Stimulated activated effector memory CD8-positive, alpha-beta T cell treated with anti-CD3 and anti-CD28 coated beads, Interleukin-12 subunit alpha, Interleukin-12 subunit beta, amount 100 ng/mL, for 72 hours (primary cell): Measurements from ENCODE around the gene DHRS2.
A peak's percentile ranks its signal among the peaks of the same experiment; 100 is the strongest.
"Not testable (repeated sequence)": the region's sequence is repeated elsewhere in the genome, so short reads cannot be mapped to it uniquely, and the experiment has no call there.

Experiments
- ATAC-seq: fragments of 150-1000 bp; cut with Tn5 transposase; 2 replicates; pipeline ENCODE4 v1.10.0; 2021
- DNase-seq, 2 donors: peaks; one replicate each; pipeline ENCODE4 v3.0.0; 2021 to 2022; ENCODE audit warnings: low spot score in 2 of 2
- H3K27ac Mint-ChIP-seq: one replicate; pipeline ENCODE4 v1.8.0; 2022; ENCODE audit warnings: mild to moderate bottlenecking, mixed read lengths
- H3K36me3 Mint-ChIP-seq: one replicate; pipeline ENCODE4 v1.8.0; 2022; ENCODE audit warnings: mild to moderate bottlenecking, mixed read lengths
- H3K4me1 Mint-ChIP-seq: one replicate; pipeline ENCODE4 v1.8.0; 2022; ENCODE audit warnings: mixed read lengths
- H3K4me3 Mint-ChIP-seq: one replicate; pipeline ENCODE4 v1.8.0; 2022; ENCODE audit warnings: mild to moderate bottlenecking, mixed read lengths
- H3K9me3 Mint-ChIP-seq: one replicate; pipeline ENCODE4 v1.8.0; 2022; ENCODE audit warnings: mixed read lengths

DHRS2 gene

DNA sequence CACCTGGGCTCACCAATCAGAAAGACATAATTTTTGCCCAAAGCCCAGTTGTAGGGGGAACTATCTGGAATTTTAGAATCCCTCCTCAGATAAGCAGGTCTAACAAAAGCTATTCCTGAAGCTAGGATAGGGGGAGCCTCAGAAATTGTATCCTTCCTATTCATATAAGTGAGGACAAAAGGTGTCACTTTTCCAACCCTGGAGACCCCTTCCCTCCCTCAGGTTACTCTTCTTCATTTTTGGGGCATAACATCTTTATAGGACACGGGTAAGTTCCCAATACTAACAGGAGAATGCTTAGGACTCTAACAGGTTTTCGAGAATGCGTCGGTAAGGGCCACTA lies 1.1 kb downstream of the DHRS2 start:
- not testable (repeated sequence) for H3K4me1 Mint-ChIP-seq, ATAC-seq, H3K27ac Mint-ChIP-seq, H3K36me3 Mint-ChIP-seq, DNase-seq, H3K9me3 Mint-ChIP-seq, H3K4me3 Mint-ChIP-seq

GRCh38 chr14:23637655-23638413 lies 1.7 kb downstream of the DHRS2 start:
- H3K36me3 Mint-ChIP-seq, H3K4me1 Mint-ChIP-seq, H3K9me3 Mint-ChIP-seq, DNase-seq, H3K4me3 Mint-ChIP-seq, ATAC-seq, H3K27ac Mint-ChIP-seq: not testable (repeated sequence)

- no peak overlapping the region for H3K4me3 Mint-ChIP-seq
- no peaks in the 10 kb centered on the region for H3K9me3 Mint-ChIP-seq
- DNase-seq (no peak), ATAC-seq (peak; percentile 60)
- peaks cover under 1% of the 10 kb centered on the region for H3K4me1 Mint-ChIP-seq
- H3K27ac Mint-ChIP-seq = peak overlapping the region; percentile 56
- no peaks in the 10 kb centered on the region for H3K36me3 Mint-ChIP-seq
Observed at GRCh38 chr14:23638414-23639047, 2.4 kb downstream of the DHRS2 start.

- ATAC-seq = no peak
- no peaks in the 10 kb centered on the region for H3K36me3 Mint-ChIP-seq
Observed at GRCh38 chr14:23639048-23639890, 3.1 kb downstream of the DHRS2 start.

DNA sequence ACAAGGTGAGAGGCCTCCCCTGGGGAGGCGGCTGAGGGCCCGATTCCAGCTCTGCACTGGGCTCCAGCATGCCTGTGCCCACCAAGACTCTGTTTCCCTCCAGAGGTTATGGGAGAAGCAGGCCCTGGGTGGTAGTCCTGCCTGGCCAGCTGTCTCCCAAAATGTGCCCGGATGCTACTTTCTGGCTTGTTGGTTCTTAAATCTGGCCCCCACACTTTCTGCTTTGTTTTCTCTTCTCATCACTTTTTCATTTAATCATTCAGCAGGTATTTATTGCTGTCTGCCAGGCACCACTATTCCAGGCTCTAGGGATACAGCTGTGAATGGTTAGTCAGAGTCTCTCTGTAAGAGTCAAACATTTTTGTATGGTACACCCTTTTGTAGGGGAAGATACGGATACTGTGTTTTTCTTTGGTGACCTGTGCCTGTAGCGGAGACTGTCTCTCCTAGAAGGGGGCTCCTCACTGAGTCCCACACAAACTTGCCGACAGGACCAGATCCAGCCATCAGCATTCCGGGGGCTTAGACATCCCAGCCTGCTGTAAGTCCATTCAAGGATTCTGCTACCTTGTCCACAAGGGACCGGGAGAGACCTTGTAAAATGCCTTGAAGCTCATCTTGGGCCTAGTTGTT lies 3.8 kb downstream of the DHRS2 start:
- Mint-ChIP-seq H3K36me3 (no peaks in the 10 kb centered on the region), H3K4me3 (no peak overlapping the region), H3K9me3 (no peaks in the 10 kb centered on the region), H3K27ac (no peak overlapping the region), H3K4me1 (peaks cover 3% of the 10 kb centered on the region)
- ATAC-seq = no peak
- DNase-seq = no peak

More at GRCh38 chr14:23639048-23639890, 3.1 kb downstream of the DHRS2 start:
- Mint-ChIP-seq H3K27ac (peak overlapping the region; percentile 56), H3K4me3 (no peak overlapping the region), H3K9me3 (no peaks in the 10 kb centered on the region), H3K4me1 (no peaks in the 10 kb centered on the region)
- DNase-seq = no peak

- Mint-ChIP-seq H3K27ac (no peak overlapping the region), H3K4me3 (no peak overlapping the region), H3K4me1 (peaks cover 9% of the 10 kb centered on the region), H3K36me3 (no peaks in the 10 kb centered on the region), H3K9me3 (no peaks in the 10 kb centered on the region)
- ATAC-seq (no peak), DNase-seq (no peak)
Observed at GRCh38 chr14:23640524-23641141, 4.5 kb downstream of the DHRS2 start.

DNA sequence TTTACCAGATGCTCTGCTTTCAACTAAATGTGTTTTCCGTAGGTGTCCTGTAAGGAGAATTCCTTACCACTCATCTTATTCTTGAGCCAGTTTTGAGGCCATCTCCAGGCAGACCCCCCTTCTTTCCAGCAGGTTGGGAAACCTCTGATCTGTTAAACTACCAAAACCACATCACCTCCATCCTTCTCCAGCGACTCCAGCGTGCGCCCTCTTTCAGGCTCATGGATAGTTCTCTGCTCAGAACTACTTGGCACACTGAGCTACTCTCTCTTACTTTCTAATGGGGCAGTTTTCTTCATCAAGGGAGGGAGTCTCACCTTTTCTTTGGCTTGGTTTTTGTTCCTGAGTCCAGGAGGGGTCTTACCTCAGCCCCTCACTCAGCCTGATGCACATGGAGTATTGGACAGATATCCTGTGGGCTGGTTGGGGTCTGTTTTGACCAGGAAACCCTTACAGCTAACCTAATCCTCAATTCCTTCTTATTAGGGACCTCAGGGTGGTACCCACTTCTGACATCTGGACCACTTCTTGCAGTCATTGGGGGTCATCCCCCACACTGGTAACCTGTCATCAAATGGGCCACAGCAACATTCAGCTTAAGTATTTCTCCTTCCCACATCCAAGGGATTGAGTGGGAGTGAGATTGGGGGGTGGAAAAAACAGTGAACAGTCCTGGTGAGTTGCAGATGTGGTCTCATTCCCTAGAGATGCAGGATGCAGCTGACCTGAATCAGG lies 5.2 kb downstream of the DHRS2 start:
- no peak for DNase-seq
- Mint-ChIP-seq H3K4me3 (no peak overlapping the region), H3K27ac (no peak overlapping the region), H3K36me3 (peaks cover 3% of the 10 kb centered on the region), H3K4me1 (peaks cover 16% of the 10 kb centered on the region), H3K9me3 (no peaks in the 10 kb centered on the region)
- ATAC-seq = no peak

DNA sequence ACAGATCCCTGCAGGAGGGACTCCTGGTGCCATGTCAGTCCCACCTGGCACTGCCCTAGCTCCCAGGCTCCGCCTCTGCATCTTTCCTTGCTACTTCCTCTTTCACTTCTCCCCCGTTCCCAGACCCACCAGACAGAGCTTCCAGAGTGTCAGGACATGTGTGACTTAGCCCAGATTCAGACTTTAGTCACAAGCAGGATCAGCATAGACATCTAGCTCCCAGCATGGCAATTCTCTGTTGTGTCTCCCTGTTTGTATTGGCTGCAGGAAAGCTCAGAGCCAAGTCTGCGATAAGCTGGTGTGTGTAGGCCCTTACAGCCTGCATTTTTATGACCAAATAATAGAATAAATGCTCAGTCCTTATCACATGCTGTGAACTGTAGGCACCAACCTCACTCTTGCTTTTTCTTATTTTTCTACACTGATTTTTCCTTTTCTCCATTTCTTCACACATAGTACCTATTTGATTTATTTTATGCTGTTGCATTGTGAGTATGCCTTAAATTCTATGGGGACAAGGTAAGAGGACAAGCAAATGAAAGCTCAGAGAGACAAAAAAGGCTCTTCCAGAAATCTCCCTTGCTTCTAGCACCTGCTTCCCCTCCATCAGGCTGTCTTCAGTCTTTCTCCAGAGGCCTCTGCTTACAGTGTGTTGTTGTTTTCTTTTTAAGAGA lies 5.9 kb downstream of the DHRS2 start:
- H3K27ac Mint-ChIP-seq = no peak overlapping the region
- DNase-seq = no peak
- ATAC-seq = no peak
- no peaks in the 10 kb centered on the region for H3K9me3 Mint-ChIP-seq
- peaks cover 23% of the 10 kb centered on the region for H3K4me1 Mint-ChIP-seq
- no peak overlapping the region for H3K4me3 Mint-ChIP-seq
- H3K36me3 Mint-ChIP-seq = peaks cover 8% of the 10 kb centered on the region

DNA sequence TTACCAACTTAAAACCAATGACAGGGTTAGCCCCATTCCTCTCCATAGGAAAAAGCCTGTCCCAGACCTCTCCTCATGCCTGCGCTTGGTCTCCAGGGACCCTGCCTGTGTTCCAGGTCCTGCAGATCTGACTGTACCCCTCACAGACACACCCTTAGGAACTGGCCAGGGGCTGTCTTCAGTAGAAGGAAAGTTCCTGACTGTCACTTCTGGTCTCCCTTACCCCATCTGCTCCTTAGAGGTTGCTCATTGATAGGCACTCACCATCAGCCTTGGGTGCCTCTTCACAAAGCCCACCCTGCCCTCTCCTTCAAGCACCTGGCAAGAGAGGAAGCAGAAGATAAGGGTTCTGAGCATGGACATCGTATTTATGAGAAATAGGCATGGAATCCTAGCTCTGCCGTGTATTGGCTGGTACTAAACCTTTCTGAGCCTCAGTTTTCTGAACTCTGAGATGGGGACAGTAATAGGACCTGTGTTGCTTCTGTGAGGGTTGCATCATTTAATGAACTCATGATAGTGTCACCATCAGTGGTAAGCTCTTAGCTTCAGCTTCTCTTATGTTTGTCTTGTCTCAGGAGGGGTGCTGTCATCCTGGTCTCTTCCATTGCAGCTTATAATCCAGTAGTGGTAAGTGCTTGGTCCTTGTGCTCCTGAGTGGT lies 7.5 kb downstream of the DHRS2 start:
- Mint-ChIP-seq H3K9me3 (no peaks in the 10 kb centered on the region), H3K4me3 (no peak overlapping the region), H3K27ac (peak overlapping the region; percentile 14), H3K4me1 (peaks cover 39% of the 10 kb centered on the region), H3K36me3 (peaks cover 8% of the 10 kb centered on the region)
- ATAC-seq = no peak
- no peak for DNase-seq

GRCh38 chr14:23644195-23644918 lies 8.2 kb downstream of the DHRS2 start:
- H3K4me1 Mint-ChIP-seq = peaks cover 44% of the 10 kb centered on the region
- ATAC-seq (no peak), DNase-seq (no peak)
- no peaks in the 10 kb centered on the region for H3K9me3 Mint-ChIP-seq
- no peak overlapping the region for H3K4me3 Mint-ChIP-seq
- peaks cover 8% of the 10 kb centered on the region for H3K36me3 Mint-ChIP-seq
- no peak overlapping the region for H3K27ac Mint-ChIP-seq

DNA sequence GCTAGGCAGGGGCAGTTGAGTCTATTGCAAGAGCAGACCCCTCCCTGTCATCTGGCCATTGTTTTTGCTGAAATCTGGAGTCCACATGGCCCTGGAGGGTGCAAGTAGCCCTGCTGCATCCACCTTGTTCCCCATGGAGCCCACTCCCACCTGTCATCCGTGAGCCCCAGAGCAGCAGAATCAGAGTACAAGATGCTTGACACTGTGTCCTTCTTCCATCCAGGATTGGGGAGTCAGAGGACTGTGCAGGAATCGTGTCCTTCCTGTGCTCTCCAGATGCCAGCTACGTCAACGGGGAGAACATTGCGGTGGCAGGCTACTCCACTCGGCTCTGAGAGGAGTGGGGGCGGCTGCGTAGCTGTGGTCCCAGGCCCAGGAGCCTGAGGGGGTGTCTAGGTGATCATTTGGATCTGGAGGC lies 8.8 kb downstream of the DHRS2 start:
- Mint-ChIP-seq H3K9me3 (no peaks in the 10 kb centered on the region), H3K4me1 (peaks cover 50% of the 10 kb centered on the region), H3K4me3 (no peak overlapping the region), H3K36me3 (peaks cover 8% of the 10 kb centered on the region), H3K27ac (peak overlapping the region; percentile 83)
- DNase-seq = no peak
- ATAC-seq = no peak

- peaks cover 8% of the 10 kb centered on the region for H3K36me3 Mint-ChIP-seq
- ATAC-seq = no peak
- H3K27ac Mint-ChIP-seq = peak overlapping the region; percentile 83
Observed at GRCh38 chr14:23645504-23645811, 9.3 kb downstream of the DHRS2 start.

More at GRCh38 chr14:23645504-23645811, 9.3 kb downstream of the DHRS2 start:
- Mint-ChIP-seq H3K9me3 (no peaks in the 10 kb centered on the region), H3K4me3 (peak overlapping the region; percentile 12), H3K4me1 (peaks cover 51% of the 10 kb centered on the region)
- no peak for DNase-seq
